Sigmoid colon (tissue), 3 donors: Measurements from ENCODE around the gene SEC24C.

Source experiments
- POLR2A ChIP-seq, 2 donors: fragments of 450-650 bp; IDR thresholded peaks; one replicate each; pipeline ENCODE4 v1.6.1; 2016; ENCODE audit warnings: antibody characterized with exemption in 2 of 2, mild to moderate bottlenecking in 2 of 2, moderate library complexity in 2 of 2
- TF ChIP-seq, protein P1 (sequence below), 4 experiments: fragments of 450-650 bp in 3 of 4; fragments of 200-600 bp in 1 of 4; IDR thresholded peaks; one replicate each; pipeline ENCODE4 v1.5.1; 2016 to 2019; ENCODE audit warnings: antibody characterized with exemption in 4 of 4, mild to moderate bottlenecking in 3 of 4, moderate library complexity in 2 of 4

DNA sequence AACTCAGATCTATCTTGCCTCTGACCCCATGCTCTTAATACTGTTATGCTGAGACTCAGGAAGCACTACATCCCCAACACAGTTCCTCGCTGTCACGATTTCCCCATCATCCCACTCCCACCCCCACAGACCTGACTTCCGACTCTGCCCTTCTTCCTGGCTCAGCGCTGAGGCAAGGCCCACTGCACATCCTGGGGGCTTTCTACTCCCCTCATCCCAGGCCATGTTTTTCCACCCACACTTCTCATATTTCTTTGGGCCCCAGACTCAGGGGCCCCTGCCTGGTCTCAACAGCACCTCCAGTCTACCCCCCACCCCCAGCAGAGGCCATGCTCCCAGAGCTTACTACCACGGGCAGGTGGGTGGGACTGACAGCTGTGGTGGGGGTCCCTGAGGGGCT, 74.9 kb downstream of the SEC24C start:
- TF ChIP-seq, protein P1, sequence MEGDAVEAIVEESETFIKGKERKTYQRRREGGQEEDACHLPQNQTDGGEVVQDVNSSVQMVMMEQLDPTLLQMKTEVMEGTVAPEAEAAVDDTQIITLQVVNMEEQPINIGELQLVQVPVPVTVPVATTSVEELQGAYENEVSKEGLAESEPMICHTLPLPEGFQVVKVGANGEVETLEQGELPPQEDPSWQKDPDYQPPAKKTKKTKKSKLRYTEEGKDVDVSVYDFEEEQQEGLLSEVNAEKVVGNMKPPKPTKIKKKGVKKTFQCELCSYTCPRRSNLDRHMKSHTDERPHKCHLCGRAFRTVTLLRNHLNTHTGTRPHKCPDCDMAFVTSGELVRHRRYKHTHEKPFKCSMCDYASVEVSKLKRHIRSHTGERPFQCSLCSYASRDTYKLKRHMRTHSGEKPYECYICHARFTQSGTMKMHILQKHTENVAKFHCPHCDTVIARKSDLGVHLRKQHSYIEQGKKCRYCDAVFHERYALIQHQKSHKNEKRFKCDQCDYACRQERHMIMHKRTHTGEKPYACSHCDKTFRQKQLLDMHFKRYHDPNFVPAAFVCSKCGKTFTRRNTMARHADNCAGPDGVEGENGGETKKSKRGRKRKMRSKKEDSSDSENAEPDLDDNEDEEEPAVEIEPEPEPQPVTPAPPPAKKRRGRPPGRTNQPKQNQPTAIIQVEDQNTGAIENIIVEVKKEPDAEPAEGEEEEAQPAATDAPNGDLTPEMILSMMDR (IDR thresholded peaks at IDR 0.05) = no peak
- TF ChIP-seq POLR2A (IDR thresholded peaks at IDR 0.05) = no peak
